CD4-positive, alpha-beta T cell (primary cell): ENCODE results near the gene ADCK2. TPM values are rescaled to one million over a fixed set of nuclear protein-coding genes. Genes with fewer than 3 reads are reported as not detected.

ENCODE experiments used
- ATAC-seq: fragments of 200-7000 bp; cut with Tn5 transposase; one replicate; pipeline ENCODE4 v1.10.0; 2022; ENCODE audit warnings: mild to moderate bottlenecking; ENCODE audit not compliant: poor library complexity
- CTCF ChIA-PET: fragments of 350-600 bp; sonication (Branson Sonifier 250); formaldehyde crosslinking; loops from one replicate; lab custom pipeline; 2021; ENCODE audit warnings: antibody characterized with exemption, inconsistent platforms; lab: Charles Lee
- POLR2A ChIA-PET: fragments of 350-600 bp; sonication (Branson Sonifier 250); formaldehyde crosslinking; loops from one replicate; lab custom pipeline; 2021; ENCODE audit warnings: antibody characterized with exemption, inconsistent platforms; lab: Charles Lee
- DNase-seq, 14 experiments: peaks; one replicate each; pipeline ENCODE4 v3.0.0-alpha.2; 2013 to 2020; ENCODE audit warnings: mixed read lengths in 2 of 14
- H3K27ac ChIP-seq, 2 donors: one replicate each; pipeline versions ENCODE4 v1.5.1 to v1.7.0; 2013; ENCODE audit warnings: low read length in 2 of 2, low read depth in 1 of 2, mild to moderate bottlenecking in 1 of 2
- H3K27me3 ChIP-seq, 2 experiments: 1 replicate in 1 of 2; 2 replicates in 1 of 2; pipeline versions ENCODE4 v1.6.1 to v1.7.0; 2013; ENCODE audit warnings: low read length in 2 of 2, control low read depth in 1 of 2, mild to moderate bottlenecking in 1 of 2, moderate library complexity in 1 of 2; ENCODE audit not compliant: insufficient read depth in 2 of 2, control insufficient read depth in 1 of 2
- H3K36me3 ChIP-seq: one replicate; pipeline ENCODE4 v1.6.1; 2013; ENCODE audit warnings: low read length, control low read depth; ENCODE audit not compliant: insufficient read depth
- H3K4me1 ChIP-seq: one replicate; pipeline ENCODE4 v1.6.1; 2013; ENCODE audit warnings: low read length, control low read depth; ENCODE audit not compliant: insufficient read depth
- H3K4me3 ChIP-seq: one replicate; pipeline ENCODE4 v1.5.1; 2013; ENCODE audit warnings: mild to moderate bottlenecking, low read length, moderate library complexity
- H3K9me3 ChIP-seq, 2 experiments: 1 replicate in 1 of 2; 2 replicates in 1 of 2; pipeline versions ENCODE4 v1.6.1 to v1.7.0; 2013; ENCODE audit warnings: low read length in 2 of 2, mild to moderate bottlenecking in 2 of 2, control low read depth in 1 of 2, moderate library complexity in 1 of 2; ENCODE audit not compliant: control insufficient read depth in 1 of 2, insufficient read depth in 1 of 2
- H3K27ac Mint-ChIP-seq: one replicate; pipeline ENCODE4 v1.8.0; 2020; ENCODE audit warnings: mixed read lengths
- H3K27me3 Mint-ChIP-seq: one replicate; pipeline ENCODE4 v1.8.0; 2021; ENCODE audit warnings: mixed read lengths
- H3K36me3 Mint-ChIP-seq: one replicate; pipeline ENCODE4 v1.8.0; 2021; ENCODE audit warnings: low read depth, mixed read lengths
- H3K4me1 Mint-ChIP-seq: one replicate; pipeline ENCODE4 v1.8.0; 2021; ENCODE audit warnings: low read depth, mixed read lengths
- H3K4me3 Mint-ChIP-seq: one replicate; pipeline ENCODE4 v1.8.0; 2020; ENCODE audit warnings: mild to moderate bottlenecking, mixed read lengths
- H3K9me3 Mint-ChIP-seq: one replicate; pipeline ENCODE4 v1.8.0; 2020; ENCODE audit warnings: mixed read lengths
- intact Hi-C, 2 experiments: fragments of 100-400 bp; cut with DNase I in 1 of 2; cut with micrococcal nuclease in 1 of 2; formaldehyde crosslinking; loops; one replicate each; pipeline versions ENCODE4 v1.15.1 to v1.9.0; 2023 to 2025; cut with DNase I, micrococcal nuclease
- total RNA-seq, 174 experiments: library from RNA in 2 of 174; stranded (reverse) in 2 of 174; gene quantifications; one replicate each; pipeline ENCODE4 v1.2.3 and lab custom pipeline; 2021 to 2026
- TF ChIP-seq, protein P1 (sequence below): fragments of 200-600 bp; IDR thresholded peaks from one replicate; pipeline ENCODE4 v1.8.0; 2022; ENCODE audit warnings: antibody characterized with exemption, mild to moderate bottlenecking

Gene ADCK2
- total RNA-seq, 2 experiments from 2014 or later: 14.8 to 15.7 TPM

DNA sequence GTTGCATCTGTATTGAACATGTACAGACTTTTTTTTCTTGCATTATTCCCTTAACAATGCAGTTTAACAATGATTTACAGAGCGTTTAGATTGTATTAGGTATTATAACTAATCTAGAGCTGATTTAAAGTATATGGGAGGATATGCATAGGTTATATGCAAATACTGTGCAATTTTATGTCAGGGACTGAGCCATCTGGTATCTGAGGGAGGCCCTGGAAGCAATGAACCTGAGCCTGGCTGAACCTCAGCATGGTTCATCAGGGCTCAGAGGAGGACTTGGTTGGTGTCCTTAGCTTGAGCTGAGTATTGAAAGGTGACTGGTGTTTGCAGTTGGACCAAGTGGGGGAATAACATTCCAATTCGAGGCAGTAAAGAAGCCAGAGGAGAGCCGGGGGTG lies 4.8 kb downstream of the ADCK2 start:
- intact Hi-C loops: no loop called here
- TF ChIP-seq, protein P1, sequence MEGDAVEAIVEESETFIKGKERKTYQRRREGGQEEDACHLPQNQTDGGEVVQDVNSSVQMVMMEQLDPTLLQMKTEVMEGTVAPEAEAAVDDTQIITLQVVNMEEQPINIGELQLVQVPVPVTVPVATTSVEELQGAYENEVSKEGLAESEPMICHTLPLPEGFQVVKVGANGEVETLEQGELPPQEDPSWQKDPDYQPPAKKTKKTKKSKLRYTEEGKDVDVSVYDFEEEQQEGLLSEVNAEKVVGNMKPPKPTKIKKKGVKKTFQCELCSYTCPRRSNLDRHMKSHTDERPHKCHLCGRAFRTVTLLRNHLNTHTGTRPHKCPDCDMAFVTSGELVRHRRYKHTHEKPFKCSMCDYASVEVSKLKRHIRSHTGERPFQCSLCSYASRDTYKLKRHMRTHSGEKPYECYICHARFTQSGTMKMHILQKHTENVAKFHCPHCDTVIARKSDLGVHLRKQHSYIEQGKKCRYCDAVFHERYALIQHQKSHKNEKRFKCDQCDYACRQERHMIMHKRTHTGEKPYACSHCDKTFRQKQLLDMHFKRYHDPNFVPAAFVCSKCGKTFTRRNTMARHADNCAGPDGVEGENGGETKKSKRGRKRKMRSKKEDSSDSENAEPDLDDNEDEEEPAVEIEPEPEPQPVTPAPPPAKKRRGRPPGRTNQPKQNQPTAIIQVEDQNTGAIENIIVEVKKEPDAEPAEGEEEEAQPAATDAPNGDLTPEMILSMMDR: no peak
- DNase-seq (no peak), ATAC-seq (no peak)
- ChIA-PET POLR2A (no interaction called here), CTCF (no interaction called here)
- no peak overlapping the region for H3K4me3 ChIP-seq
- no peak overlapping the region for H3K27ac ChIP-seq
- H3K36me3 Mint-ChIP-seq: peaks cover 65% of the 10 kb centered on the region
- H3K9me3 ChIP-seq: no peaks in the 10 kb centered on the region
- no peaks in the 10 kb centered on the region for H3K9me3 Mint-ChIP-seq
- peaks cover 25% of the 10 kb centered on the region for H3K4me1 ChIP-seq
- no peak overlapping the region for H3K27ac Mint-ChIP-seq
- H3K36me3 ChIP-seq: peaks cover 34% of the 10 kb centered on the region
- H3K27me3 ChIP-seq: no peaks in the 10 kb centered on the region
- H3K4me1 Mint-ChIP-seq: peaks cover 25% of the 10 kb centered on the region
- no peaks in the 10 kb centered on the region for H3K27me3 Mint-ChIP-seq
- no peak overlapping the region for H3K4me3 Mint-ChIP-seq

DNA sequence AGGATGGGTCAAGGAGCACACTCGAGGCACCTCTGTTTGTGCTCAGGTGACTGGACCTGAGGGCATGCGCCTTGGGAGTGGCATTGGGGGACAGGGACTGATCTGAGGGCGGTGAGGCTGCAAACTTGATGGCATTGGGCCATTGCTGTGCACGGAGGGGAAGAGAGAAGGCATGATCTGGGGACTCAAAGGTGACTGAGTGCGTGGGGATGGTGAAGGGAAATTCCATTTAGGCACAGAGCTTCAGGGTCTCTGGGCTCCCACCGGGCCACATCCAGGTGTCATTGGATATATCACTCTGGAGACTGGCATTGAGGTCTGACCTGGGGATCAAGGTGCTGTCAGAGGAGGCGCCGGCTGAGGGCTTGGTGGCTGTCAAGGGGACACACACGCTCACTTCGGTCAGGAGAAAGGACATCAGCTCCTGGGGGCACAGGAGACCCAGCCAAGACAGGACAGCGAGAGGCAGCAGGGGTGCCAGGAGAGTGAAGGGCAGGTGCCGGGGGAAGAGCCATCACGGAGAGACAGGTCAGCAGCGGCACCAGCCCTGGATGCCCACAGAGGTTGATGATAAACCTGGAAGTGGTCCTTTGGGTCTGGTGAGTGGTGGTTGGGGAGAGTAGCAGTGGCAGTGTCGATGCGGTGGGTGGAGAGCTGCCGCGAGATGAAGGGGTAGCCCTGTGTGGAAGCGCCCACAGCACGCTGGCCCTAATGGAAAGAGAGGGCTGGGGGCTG lies 5.5 kb downstream of the ADCK2 start:
- Mint-ChIP-seq H3K27me3 (no peaks in the 10 kb centered on the region), H3K4me3 (no peak overlapping the region), H3K4me1 (peaks cover 25% of the 10 kb centered on the region), H3K36me3 (peaks cover 68% of the 10 kb centered on the region), H3K9me3 (no peaks in the 10 kb centered on the region), H3K27ac (no peak overlapping the region)
- TF ChIP-seq, protein P1: no peak
- Histone ChIP-seq H3K27ac (no peak overlapping the region), H3K4me1 (peaks cover 25% of the 10 kb centered on the region), H3K9me3 (no peaks in the 10 kb centered on the region), H3K36me3 (peaks cover 36% of the 10 kb centered on the region), H3K4me3 (no peak overlapping the region), H3K27me3 (no peaks in the 10 kb centered on the region)
- intact Hi-C loops: no loop called here
- DNase-seq (no peak), ATAC-seq (no peak)
- POLR2A ChIA-PET: no interaction called here
- CTCF ChIA-PET: no interaction called here

DNA sequence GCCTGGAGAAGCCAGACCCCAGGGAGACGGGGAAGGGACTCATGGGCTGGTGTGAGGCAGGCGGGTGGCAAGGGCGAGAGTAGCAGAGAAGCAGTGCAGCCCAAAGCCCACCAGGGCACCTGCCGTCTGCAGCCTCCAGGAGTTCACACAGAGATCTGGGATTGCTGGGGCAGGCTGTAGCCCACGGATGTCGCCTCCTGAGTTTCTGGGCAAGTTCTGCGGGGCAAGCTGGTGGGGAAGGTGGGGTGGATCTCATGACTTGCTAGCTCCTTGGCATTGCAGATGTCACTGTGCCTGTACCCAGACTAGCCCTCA lies 6.0 kb downstream of the ADCK2 start:
- no peak overlapping the region for H3K27ac Mint-ChIP-seq
- Histone ChIP-seq H3K27ac (no peak overlapping the region), H3K27me3 (no peaks in the 10 kb centered on the region), H3K4me1 (peaks cover 21% of the 10 kb centered on the region), H3K36me3 (peaks cover 41% of the 10 kb centered on the region), H3K4me3 (no peak overlapping the region), H3K9me3 (no peaks in the 10 kb centered on the region)
- intact Hi-C loops: no loop called here
- TF ChIP-seq, protein P1: no peak
- POLR2A ChIA-PET: no interaction called here
- no peaks in the 10 kb centered on the region for H3K9me3 Mint-ChIP-seq
- H3K4me1 Mint-ChIP-seq: peaks cover 21% of the 10 kb centered on the region
- H3K27me3 Mint-ChIP-seq: no peaks in the 10 kb centered on the region
- CTCF ChIA-PET: no interaction called here
- ATAC-seq: no peak
- peaks cover 73% of the 10 kb centered on the region for H3K36me3 Mint-ChIP-seq
- no peak for DNase-seq
- no peak overlapping the region for H3K4me3 Mint-ChIP-seq
